IMR-90 (cell line): Measurements from ENCODE around the gene ENHO. TPM values are rescaled to one million over a fixed set of nuclear protein-coding genes. Genes with fewer than 3 reads are reported as not detected.
"Not testable (repeated sequence)": the region's sequence is repeated elsewhere in the genome, so short reads cannot be mapped to it uniquely, and the experiment has no call there.

Source experiments
- ATAC-seq: fragments of 200-7000 bp; cut with Tn5 transposase; 2 replicates; pipeline ENCODE4 v1.9.1; 2020; ENCODE audit warnings: low read depth, mild to moderate bottlenecking, moderate library complexity
- BruUV-seq: library from RNA; stranded (reverse); fragments of 400-500 nt; replicated peaks from 2 replicates; lab custom pipeline; 2021; lab: Mats Ljungman, UMichigan
- CTCF ChIA-PET: fragments of 300-600 bp; formaldehyde crosslinking; extraction: SDS; loops from one replicate; lab custom pipeline; 2021; ENCODE audit warnings: antibody characterized with exemption; lab: Yijun Ruan, JAX
- POLR2A ChIA-PET: fragments of 300-600 bp; sonication (Branson Sonifier 250); formaldehyde crosslinking; loops from one replicate; lab custom pipeline; 2022; ENCODE audit warnings: antibody characterized with exemption; ENCODE audit not compliant: unreplicated experiment; lab: Charles Lee
- DNase-seq: peaks from one replicate; pipeline ENCODE4 v3.0.0; 2013
- H2AFZ ChIP-seq: replicated peaks from 2 replicates; pipeline ENCODE3; 2013; ENCODE audit warnings: low read length, mild to moderate bottlenecking; ENCODE audit not compliant: poor library complexity
- H2AK5ac ChIP-seq: 2 replicates; pipeline ENCODE4 v1.6.1; 2013; ENCODE audit warnings: low read depth, low read length, inconsistent platforms
- H2AK9ac ChIP-seq: replicated peaks from 2 replicates; pipeline ENCODE3; 2013; ENCODE audit warnings: mild to moderate bottlenecking, low read depth, low read length, moderate library complexity; ENCODE audit not compliant: poor library complexity
- H2BK120ac ChIP-seq: 2 replicates; pipeline ENCODE4 v1.6.1; 2013; ENCODE audit warnings: low read depth, low read length, inconsistent platforms
- H2BK15ac ChIP-seq: 3 replicates; pipeline ENCODE4 v1.6.1; 2013; ENCODE audit warnings: low read depth, low read length, inconsistent platforms
- H2BK20ac ChIP-seq: 2 replicates; pipeline ENCODE4 v1.6.1; 2013; ENCODE audit warnings: low read depth, mild to moderate bottlenecking, inconsistent platforms, low read length, moderate library complexity
- H2BK5ac ChIP-seq: 2 replicates; pipeline ENCODE4 v1.6.1; 2013; ENCODE audit warnings: mild to moderate bottlenecking, low read depth, low read length, inconsistent platforms; ENCODE audit not compliant: poor library complexity, severe bottlenecking
- H3K14ac ChIP-seq: replicated peaks from 2 replicates; pipeline ENCODE4 v1.6.1; 2013; ENCODE audit warnings: low read depth, low read length, inconsistent platforms
- H3K18ac ChIP-seq: 2 replicates; pipeline ENCODE4 v1.6.1; 2013; ENCODE audit warnings: low read depth, low read length, control low read depth
- H3K23ac ChIP-seq: 2 replicates; pipeline ENCODE4 v1.6.1; 2013; ENCODE audit warnings: low read depth, low read length, inconsistent platforms
- H3K27ac ChIP-seq: 2 replicates; pipeline ENCODE4 v1.5.1; 2013; ENCODE audit warnings: mild to moderate bottlenecking, control low read depth, low read length; ENCODE audit not compliant: insufficient read depth
- H3K27me3 ChIP-seq: 2 replicates; pipeline ENCODE4 v1.6.1; 2013; ENCODE audit warnings: low read length; ENCODE audit not compliant: control insufficient read depth, insufficient read depth
- H3K36me3 ChIP-seq: 2 replicates; pipeline ENCODE4 v1.6.1; 2013; ENCODE audit warnings: low read length, mixed read lengths; ENCODE audit not compliant: control insufficient read depth, insufficient read depth
- H3K4ac ChIP-seq: 2 replicates; pipeline ENCODE4 v1.6.1; 2013; ENCODE audit warnings: low read depth, low read length, inconsistent platforms
- H3K4me1 ChIP-seq: 2 replicates; pipeline ENCODE4 v1.6.1; 2013; ENCODE audit warnings: low read length, mixed read lengths; ENCODE audit not compliant: control insufficient read depth, insufficient read depth
- H3K4me2 ChIP-seq: 2 replicates; pipeline ENCODE4 v1.6.1; 2013; ENCODE audit warnings: low read depth, mild to moderate bottlenecking, control low read depth, low read length, moderate library complexity
- H3K4me3 ChIP-seq: 2 replicates; pipeline ENCODE4 v1.5.1; 2013; ENCODE audit warnings: low read depth, mild to moderate bottlenecking, control low read depth, low read length, moderate library complexity; ENCODE audit not compliant: insufficient read depth
- H3K56ac ChIP-seq: 2 replicates; pipeline ENCODE4 v1.6.1; 2013; ENCODE audit warnings: low read length, inconsistent platforms; ENCODE audit not compliant: insufficient read depth; ENCODE audit errors: extremely low read depth
- H3K79me1 ChIP-seq, 2 experiments: 2 replicates each; pipeline ENCODE4 v1.6.1; 2013; ENCODE audit warnings: low read length in 2 of 2, inconsistent platforms in 1 of 2, low read depth in 1 of 2
- H3K9ac ChIP-seq: 2 replicates; pipeline ENCODE4 v1.6.1; 2013; ENCODE audit warnings: low read depth, low read length, control low read depth
- H3K9me1 ChIP-seq: 2 replicates; pipeline ENCODE4 v1.6.1; 2013; ENCODE audit warnings: low read length, inconsistent platforms; ENCODE audit not compliant: insufficient read depth
- H3K9me3 ChIP-seq: 2 replicates; pipeline ENCODE4 v1.6.1; 2013; ENCODE audit warnings: low read length; ENCODE audit not compliant: control insufficient read depth, insufficient read depth
- H4K20me1 ChIP-seq: 2 replicates; pipeline ENCODE4 v1.6.1; 2013; ENCODE audit warnings: low read length, inconsistent platforms; ENCODE audit not compliant: insufficient read depth
- H4K5ac ChIP-seq: 2 replicates; pipeline ENCODE4 v1.6.1; 2013; ENCODE audit warnings: mild to moderate bottlenecking, low read depth, low read length, control low read depth
- H4K8ac ChIP-seq, 2 experiments: 2 replicates each; pipeline ENCODE4 v1.6.1; 2013; ENCODE audit warnings: low read depth in 2 of 2, low read length in 2 of 2, control low read depth in 1 of 2, inconsistent platforms in 1 of 2
- H4K91ac ChIP-seq: 2 replicates; pipeline ENCODE4 v1.6.1; 2013; ENCODE audit warnings: low read depth, low read length, inconsistent platforms; ENCODE audit not compliant: insufficient read depth
- WGBS, 2 experiments: methylation state at CpG; one replicate each; pipeline versions ENCODE4 v1.1.5 to v1.1.7; 2013; ENCODE audit warnings: missing lambda C conversion rate in 2 of 2; ENCODE audit not compliant: insufficient read length in 1 of 2; ENCODE audit errors: extremely low coverage in 2 of 2; 5-methylcytosine and 5-hydroxymethylcytosine counted together
- dilution Hi-C: fragments of 300-500 bp; cut with HindIII; formaldehyde crosslinking; loops from one replicate; pipeline ENCODE4 v1.14.3; 2018; ENCODE audit warnings: low sequenced_read_pairs; ENCODE audit not compliant: unreplicated experiment
- in situ Hi-C: fragments of 300-500 bp; cut with MboI; formaldehyde crosslinking; loops from 3 replicates; pipeline ENCODE4 v1.14.3; 2019; ENCODE audit warnings: low sequenced_read_pairs, inconsistent platforms, mixed read lengths
- intact Hi-C: fragments of 100-400 bp; cut with micrococcal nuclease; formaldehyde crosslinking; loops from 2 replicates; pipeline ENCODE4 v1.10.0; 2022
- polyA plus RNA-seq, 3 experiments: library from polyadenylated mRNA; depleted of rRNA; stranded (reverse); fragments of >200 nt; gene quantifications; 2 replicates each; pipeline ENCODE4 v1.2.3, GENCODE V29; 2012; ENCODE audit warnings: low replicate concordance in 1 of 3
- total RNA-seq: library from RNA; depleted of rRNA; stranded (reverse); fragments of >200 nt; gene quantifications from 2 replicates; pipeline ENCODE4 v1.2.3, GENCODE V29; 2012

Gene ENHO
- total and polyA plus RNA-seq, 2 of the 4 experiments (the other 2 are of a cell fraction), result not detected

- H3K18ac ChIP-seq, H3K27ac ChIP-seq, H2BK5ac ChIP-seq, H2BK20ac ChIP-seq, H3K56ac ChIP-seq, H2BK120ac ChIP-seq, intact Hi-C loops, in situ Hi-C loops, H4K5ac ChIP-seq, H3K4me3 ChIP-seq, H3K4me2 ChIP-seq, H2AFZ ChIP-seq, H3K79me1 ChIP-seq, H2AK5ac ChIP-seq, H3K36me3 ChIP-seq, BruUV-seq, H3K4ac ChIP-seq, DNase-seq, H3K23ac ChIP-seq, H3K9me1 ChIP-seq, H4K20me1 ChIP-seq, H4K91ac ChIP-seq, H3K14ac ChIP-seq, dilution Hi-C loops, ATAC-seq, H4K8ac ChIP-seq, H3K4me1 ChIP-seq, POLR2A ChIA-PET, H2BK15ac ChIP-seq, H3K9me3 ChIP-seq, H3K9ac ChIP-seq, H2AK9ac ChIP-seq, CTCF ChIA-PET: not testable (repeated sequence)
- H3K27me3 ChIP-seq, result peaks cover 19% of the 10 kb centered on the region
- no CpG with 5 or more reads among the region's 27 CpGs for WGBS, 2 experiments
These were observed 40.0 kb downstream of the ENHO start for GRCh38 chr9:34482746-34483145.

GRCh38 chr9:34481620-34482019 lies 41.2 kb downstream of the ENHO start:
- H3K23ac ChIP-seq, H2AFZ ChIP-seq, H4K8ac ChIP-seq, H3K4me1 ChIP-seq, H3K36me3 ChIP-seq, H3K9me3 ChIP-seq, H3K4ac ChIP-seq, H4K91ac ChIP-seq, H2AK9ac ChIP-seq, DNase-seq, in situ Hi-C loops, H3K27ac ChIP-seq, H3K56ac ChIP-seq, H3K18ac ChIP-seq, CTCF ChIA-PET, H2BK120ac ChIP-seq, H4K5ac ChIP-seq, H4K20me1 ChIP-seq, BruUV-seq, H2BK5ac ChIP-seq, H3K14ac ChIP-seq, H3K9ac ChIP-seq, H3K9me1 ChIP-seq, dilution Hi-C loops, ATAC-seq, H2AK5ac ChIP-seq, H2BK20ac ChIP-seq, H3K79me1 ChIP-seq, H2BK15ac ChIP-seq, H3K4me2 ChIP-seq, H3K4me3 ChIP-seq, intact Hi-C loops, POLR2A ChIA-PET: not testable (repeated sequence)
- no CpG with 5 or more reads among the region's 13 CpGs for WGBS, 2 experiments
- H3K27me3 ChIP-seq, result peaks cover 15% of the 10 kb centered on the region
